ENCODE measurements around the gene TYW1B. TPM values are rescaled to one million over a fixed set of nuclear protein-coding genes. Genes with fewer than 3 reads are reported as not detected.
"Not testable (repeated sequence)": the region's sequence is repeated elsewhere in the genome, so short reads cannot be mapped to it uniquely, and the experiment has no call there.

The TYW1B gene
- total RNA-seq, 1 experiment from 2014 or later: 3.0 TPM

- BruUV-seq (replicated peaks); CTCF ChIA-PET; POLR2A ChIA-PET (ENCODE audit: unreplicated experiment): not testable (repeated sequence)
Measured at GRCh38 chr7:72735855-72736254, 92.1 kb downstream of the TYW1B start.

GRCh38 chr7:72730815-72731214, 97.2 kb downstream of the TYW1B start:
- H3K4me2 ChIP-seq; BruUV-seq (replicated peaks); DNase-seq; H3K9me2 ChIP-seq (ENCODE audit: insufficient read depth); H4K20me1 ChIP-seq (ENCODE audit: insufficient read depth); intact Hi-C loops (cut with micrococcal nuclease; ENCODE audit: unreplicated experiment); CTCF ChIA-PET; H3K27me3 ChIP-seq (ENCODE audit: insufficient read depth, low read depth); H3K9me3 ChIP-seq (ENCODE audit: insufficient read depth, low read depth); H3K4me1 ChIP-seq (replicated peaks; ENCODE audit: insufficient read depth); H3K27ac ChIP-seq; H2AFZ ChIP-seq; H3K4me3 ChIP-seq; H3F3A ChIP-seq (ENCODE audit: insufficient read depth, low read depth); H3K79me2 ChIP-seq (ENCODE audit: low read depth); POLR2A ChIA-PET (ENCODE audit: unreplicated experiment); H3K36me3 ChIP-seq (ENCODE audit: low read depth): not testable (repeated sequence)

More at GRCh38 chr7:72735855-72736254, 92.1 kb downstream of the TYW1B start:
- intact Hi-C loops (cut with micrococcal nuclease; ENCODE audit: unreplicated experiment); H3F3A ChIP-seq (ENCODE audit: insufficient read depth, low read depth); H3K4me3 ChIP-seq; H3K4me2 ChIP-seq; H3K79me2 ChIP-seq (ENCODE audit: low read depth); H3K27ac ChIP-seq; H3K4me1 ChIP-seq (replicated peaks; ENCODE audit: insufficient read depth); H3K36me3 ChIP-seq (ENCODE audit: low read depth); H4K20me1 ChIP-seq (ENCODE audit: insufficient read depth); H3K9me2 ChIP-seq (ENCODE audit: insufficient read depth); DNase-seq; H2AFZ ChIP-seq; H3K9me3 ChIP-seq (ENCODE audit: insufficient read depth, low read depth); H3K27me3 ChIP-seq (ENCODE audit: insufficient read depth, low read depth): not testable (repeated sequence)

GRCh38 chr7:72730384-72730783, 97.6 kb downstream of the TYW1B start:
- CTCF ChIA-PET; BruUV-seq (replicated peaks); intact Hi-C loops (cut with micrococcal nuclease; ENCODE audit: unreplicated experiment); H3K4me1 ChIP-seq (replicated peaks; ENCODE audit: insufficient read depth); H3F3A ChIP-seq (ENCODE audit: insufficient read depth, low read depth); H3K9me3 ChIP-seq (ENCODE audit: insufficient read depth, low read depth); H3K27me3 ChIP-seq (ENCODE audit: insufficient read depth, low read depth); DNase-seq; H4K20me1 ChIP-seq (ENCODE audit: insufficient read depth); POLR2A ChIA-PET (ENCODE audit: unreplicated experiment); H2AFZ ChIP-seq; H3K9me2 ChIP-seq (ENCODE audit: insufficient read depth); H3K27ac ChIP-seq; H3K79me2 ChIP-seq (ENCODE audit: low read depth); H3K4me2 ChIP-seq; H3K4me3 ChIP-seq; H3K36me3 ChIP-seq (ENCODE audit: low read depth): not testable (repeated sequence)

GRCh38 chr7:72729130-72729529, 98.9 kb downstream of the TYW1B start:
- BruUV-seq (replicated peaks): not testable (repeated sequence)

GRCh38 chr7:72722694-72723093, 105.3 kb downstream of the TYW1B start:
- H3K4me2 ChIP-seq; H3K27ac ChIP-seq; H3F3A ChIP-seq (ENCODE audit: insufficient read depth, low read depth); H2AFZ ChIP-seq; H3K9me3 ChIP-seq (ENCODE audit: insufficient read depth, low read depth); POLR2A ChIA-PET (ENCODE audit: unreplicated experiment); H4K20me1 ChIP-seq (ENCODE audit: insufficient read depth); H3K4me1 ChIP-seq (replicated peaks; ENCODE audit: insufficient read depth); BruUV-seq (replicated peaks); H3K9me2 ChIP-seq (ENCODE audit: insufficient read depth); H3K27me3 ChIP-seq (ENCODE audit: insufficient read depth, low read depth); CTCF ChIA-PET; DNase-seq; H3K4me3 ChIP-seq; H3K79me2 ChIP-seq (ENCODE audit: low read depth); intact Hi-C loops (cut with micrococcal nuclease; ENCODE audit: unreplicated experiment); H3K36me3 ChIP-seq (ENCODE audit: low read depth): not testable (repeated sequence)

More at GRCh38 chr7:72729130-72729529, 98.9 kb downstream of the TYW1B start:
- H3K36me3 ChIP-seq (ENCODE audit: low read depth); H3K4me2 ChIP-seq; H3K79me2 ChIP-seq (ENCODE audit: low read depth); H4K20me1 ChIP-seq (ENCODE audit: insufficient read depth); intact Hi-C loops (cut with micrococcal nuclease; ENCODE audit: unreplicated experiment); DNase-seq; POLR2A ChIA-PET (ENCODE audit: unreplicated experiment); H3K4me3 ChIP-seq; H3K9me2 ChIP-seq (ENCODE audit: insufficient read depth); H3K9me3 ChIP-seq (ENCODE audit: insufficient read depth, low read depth); CTCF ChIA-PET; H3K27me3 ChIP-seq (ENCODE audit: insufficient read depth, low read depth); H2AFZ ChIP-seq; H3K27ac ChIP-seq; H3F3A ChIP-seq (ENCODE audit: insufficient read depth, low read depth); H3K4me1 ChIP-seq (replicated peaks; ENCODE audit: insufficient read depth): not testable (repeated sequence)

GRCh38 chr7:72720890-72721289, 107.1 kb downstream of the TYW1B start:
- H2AFZ ChIP-seq; H4K20me1 ChIP-seq (ENCODE audit: insufficient read depth); H3K27me3 ChIP-seq (ENCODE audit: insufficient read depth, low read depth); H3K4me2 ChIP-seq; H3K27ac ChIP-seq; CTCF ChIA-PET; H3K4me1 ChIP-seq (replicated peaks; ENCODE audit: insufficient read depth); BruUV-seq (replicated peaks); H3K79me2 ChIP-seq (ENCODE audit: low read depth); POLR2A ChIA-PET (ENCODE audit: unreplicated experiment); H3K9me3 ChIP-seq (ENCODE audit: insufficient read depth, low read depth); intact Hi-C loops (cut with micrococcal nuclease; ENCODE audit: unreplicated experiment); H3F3A ChIP-seq (ENCODE audit: insufficient read depth, low read depth); DNase-seq; H3K9me2 ChIP-seq (ENCODE audit: insufficient read depth); H3K4me3 ChIP-seq; H3K36me3 ChIP-seq (ENCODE audit: low read depth): not testable (repeated sequence)

- BruUV-seq (replicated peaks); intact Hi-C loops (cut with micrococcal nuclease; ENCODE audit: unreplicated experiment); H3K4me2 ChIP-seq; H3K4me3 ChIP-seq; H2AFZ ChIP-seq; H4K20me1 ChIP-seq (ENCODE audit: insufficient read depth); H3K9me2 ChIP-seq (ENCODE audit: insufficient read depth); H3F3A ChIP-seq (ENCODE audit: insufficient read depth, low read depth); DNase-seq; H3K27me3 ChIP-seq (ENCODE audit: insufficient read depth, low read depth); CTCF ChIA-PET; H3K36me3 ChIP-seq (ENCODE audit: low read depth); H3K4me1 ChIP-seq (replicated peaks; ENCODE audit: insufficient read depth); H3K79me2 ChIP-seq (ENCODE audit: low read depth); H3K27ac ChIP-seq; H3K9me3 ChIP-seq (ENCODE audit: insufficient read depth, low read depth); POLR2A ChIA-PET (ENCODE audit: unreplicated experiment): not testable (repeated sequence)
Measured at GRCh38 chr7:72717252-72717774, 110.7 kb downstream of the TYW1B start.

- H3K27ac ChIP-seq; H3K36me3 ChIP-seq (ENCODE audit: low read depth); H3K4me1 ChIP-seq (replicated peaks; ENCODE audit: insufficient read depth); H2AFZ ChIP-seq; CTCF ChIA-PET; H4K20me1 ChIP-seq (ENCODE audit: insufficient read depth); H3K9me3 ChIP-seq (ENCODE audit: insufficient read depth, low read depth); POLR2A ChIA-PET (ENCODE audit: unreplicated experiment); intact Hi-C loops (cut with micrococcal nuclease; ENCODE audit: unreplicated experiment); DNase-seq; H3K9me2 ChIP-seq (ENCODE audit: insufficient read depth); H3F3A ChIP-seq (ENCODE audit: insufficient read depth, low read depth); H3K4me2 ChIP-seq; H3K27me3 ChIP-seq (ENCODE audit: insufficient read depth, low read depth); H3K79me2 ChIP-seq (ENCODE audit: low read depth); BruUV-seq (replicated peaks); H3K4me3 ChIP-seq: not testable (repeated sequence)
Measured at GRCh38 chr7:72711927-72712326, 116.1 kb downstream of the TYW1B start.
